T follicular helper cell (primary cell): ENCODE measurements around the gene IFNGR1.
"Not testable (repeated sequence)": the region's sequence is repeated elsewhere in the genome, so short reads cannot be mapped to it uniquely, and the experiment has no call there.

Experiments used
- DNase-seq: peaks from one replicate; pipeline ENCODE4 v3.0.0-alpha.2; 2020; ENCODE audit warnings: low read depth
- total RNA-seq, 2 experiments: gene quantifications; one replicate each; lab custom pipeline; 2026; lab: John Stamatoyannopoulos, UW

The IFNGR1 gene
- total RNA-seq = 30.5 to 66.2 reads per million in 2 experiments

GRCh38 chr6:137218917-137219663 lies at the start of gene IFNGR1:
Gene IFNGR1 (minus strand): TSS chr6:137219385. CDS start chr6:137219327, 58 bp downstream.
- DNase-seq = peak; percentile 92

GRCh38 chr6:137268911-137269310 lies 49.7 kb upstream of the IFNGR1 start:
- no peak for DNase-seq

DNA sequence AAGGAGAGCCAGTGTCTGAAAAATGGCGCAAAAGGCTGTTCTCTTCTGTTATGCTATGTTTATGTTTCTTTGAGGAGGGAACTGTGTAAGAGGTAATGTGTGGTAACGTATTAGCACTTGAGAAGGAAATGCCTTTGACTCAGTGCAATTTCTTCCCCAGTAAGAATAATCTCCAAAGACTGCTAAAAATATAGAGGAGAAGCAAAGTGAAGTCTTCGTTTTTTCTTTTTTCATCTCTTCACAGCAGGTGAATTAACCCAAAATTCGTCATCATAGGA lies 47.1 kb upstream of the IFNGR1 start:
- DNase-seq = no peak

- no peak for DNase-seq
Observed at GRCh38 chr6:137265561-137266308, 46.5 kb upstream of the IFNGR1 start.

GRCh38 chr6:137264311-137265075 lies 45.3 kb upstream of the IFNGR1 start:
- DNase-seq = no peak

GRCh38 chr6:137261761-137262160 lies 42.6 kb upstream of the IFNGR1 start:
- DNase-seq = no peak

DNA sequence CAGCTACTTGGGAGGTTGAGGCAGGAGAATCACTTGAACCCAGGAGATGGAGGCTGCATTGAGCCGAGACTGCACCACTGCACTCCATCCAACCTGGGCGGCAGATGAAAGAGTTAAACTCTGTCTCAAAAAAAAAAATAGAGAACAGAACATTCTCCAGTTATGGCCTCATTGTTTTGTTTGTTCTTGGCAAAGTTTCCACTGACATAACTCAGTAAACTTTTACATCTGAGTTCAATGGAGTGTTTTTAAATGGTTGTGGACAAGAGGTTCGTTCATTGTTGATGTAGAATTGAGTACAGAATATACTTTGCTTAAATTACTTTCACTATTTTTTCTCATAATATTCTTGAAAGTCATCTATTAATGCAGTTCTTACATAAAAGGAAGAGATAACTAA lies 42.2 kb upstream of the IFNGR1 start:
- no peak for DNase-seq

DNA sequence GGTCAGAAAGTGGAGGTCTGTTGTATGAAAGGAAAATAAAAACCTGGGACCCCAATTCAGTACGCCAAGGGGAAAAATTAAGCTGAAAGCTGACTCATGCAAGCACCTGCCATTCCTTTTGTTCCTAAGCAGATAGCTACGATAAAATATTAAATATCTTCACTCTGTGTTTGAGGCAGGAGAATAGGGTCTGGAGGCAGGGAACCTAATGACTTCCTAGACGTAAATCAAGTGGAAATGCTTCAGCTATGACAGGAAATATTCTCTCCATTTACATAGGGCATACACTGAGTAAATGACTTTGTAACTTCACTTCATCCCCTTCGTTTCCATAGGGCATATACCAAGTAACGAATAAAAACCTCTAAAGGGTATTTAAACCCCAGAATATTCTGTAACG lies 41.0 kb upstream of the IFNGR1 start:
- no peak for DNase-seq

DNA sequence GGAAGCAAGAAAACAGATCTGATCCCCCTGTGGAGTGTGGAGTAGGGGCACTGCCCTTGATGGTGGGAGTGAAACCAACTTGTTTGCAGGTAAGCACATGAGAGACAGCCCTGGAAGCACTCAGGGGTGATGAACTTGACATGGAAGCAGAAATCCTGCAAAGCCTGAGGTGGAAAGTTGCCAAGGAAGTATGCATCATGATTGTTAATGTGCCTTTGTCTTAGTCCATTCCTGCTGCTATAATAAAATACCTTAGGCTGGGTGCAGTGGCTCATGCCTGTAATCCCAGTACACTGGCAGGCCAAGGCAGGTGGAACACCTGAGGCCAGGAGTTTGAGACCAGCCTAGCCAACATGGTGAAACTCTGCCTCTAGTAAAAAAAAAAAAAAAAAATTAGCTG lies 40.2 kb upstream of the IFNGR1 start:
- DNase-seq = no peak

GRCh38 chr6:137258170-137258569 lies 39.0 kb upstream of the IFNGR1 start:
- DNase-seq = no peak

GRCh38 chr6:137256350-137257103 lies 37.3 kb upstream of the IFNGR1 start:
- no peak for DNase-seq

DNA sequence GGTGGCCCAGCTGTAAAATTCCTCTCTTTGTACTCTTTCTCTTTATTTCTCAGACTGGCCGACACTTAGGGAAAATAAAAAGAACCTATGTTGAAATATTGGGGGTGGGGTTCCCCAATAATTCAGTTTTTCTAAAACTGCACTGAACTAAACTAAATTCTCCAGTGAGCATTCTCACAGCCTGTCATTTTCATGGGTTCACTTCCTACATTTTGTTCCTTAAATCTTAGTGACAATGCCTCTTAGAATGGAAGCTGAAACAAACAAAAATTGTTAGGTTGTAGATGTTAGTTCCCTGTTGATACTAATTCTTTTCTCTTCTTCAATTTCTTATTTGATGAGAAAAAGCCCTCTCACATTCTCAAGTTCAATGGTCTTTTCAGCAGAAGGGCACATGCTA lies 35.8 kb upstream of the IFNGR1 start:
- no peak for DNase-seq

DNA sequence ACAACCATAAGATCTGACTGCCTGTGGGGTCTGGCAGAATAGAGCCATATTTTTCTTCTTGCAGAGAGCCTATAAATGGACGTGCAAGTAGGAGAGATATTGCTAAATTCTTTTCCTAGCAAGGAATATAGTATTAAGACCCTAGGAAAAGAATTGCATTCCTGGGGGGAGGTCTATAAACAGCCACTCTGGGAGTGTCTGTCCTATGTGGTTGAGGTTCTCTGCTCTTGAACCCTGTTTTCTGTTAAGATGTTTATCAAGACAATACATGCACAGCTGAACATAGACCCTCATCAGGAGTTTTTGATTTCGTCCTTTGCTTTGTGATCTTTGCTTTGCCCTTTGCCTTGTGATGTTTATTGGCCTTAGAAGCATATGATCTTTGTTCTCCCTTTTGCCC lies 35.2 kb upstream of the IFNGR1 start:
- DNase-seq = not testable (repeated sequence)

DNA sequence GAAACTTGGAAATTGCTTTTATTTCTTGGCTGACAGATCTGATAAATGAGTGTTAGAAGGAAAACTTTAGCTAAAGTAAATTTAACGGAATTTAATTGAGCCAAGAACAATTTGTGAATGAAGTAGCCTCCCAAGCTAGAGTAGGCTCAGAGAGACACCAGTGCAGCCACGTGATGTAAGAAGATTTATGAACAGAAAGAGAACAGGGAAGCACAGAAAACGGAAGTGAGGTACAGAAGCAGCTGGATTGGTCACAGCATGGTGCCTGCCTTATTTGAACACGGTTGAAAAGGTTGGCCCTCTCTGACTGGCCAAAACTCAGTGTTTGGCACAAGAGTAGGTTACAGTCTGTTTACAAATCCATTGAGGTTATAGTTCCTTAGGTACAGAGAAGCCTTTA lies 29.5 kb upstream of the IFNGR1 start:
- DNase-seq = no peak

- no peak for DNase-seq
Observed at GRCh38 chr6:137247724-137248123, 28.5 kb upstream of the IFNGR1 start.

DNA sequence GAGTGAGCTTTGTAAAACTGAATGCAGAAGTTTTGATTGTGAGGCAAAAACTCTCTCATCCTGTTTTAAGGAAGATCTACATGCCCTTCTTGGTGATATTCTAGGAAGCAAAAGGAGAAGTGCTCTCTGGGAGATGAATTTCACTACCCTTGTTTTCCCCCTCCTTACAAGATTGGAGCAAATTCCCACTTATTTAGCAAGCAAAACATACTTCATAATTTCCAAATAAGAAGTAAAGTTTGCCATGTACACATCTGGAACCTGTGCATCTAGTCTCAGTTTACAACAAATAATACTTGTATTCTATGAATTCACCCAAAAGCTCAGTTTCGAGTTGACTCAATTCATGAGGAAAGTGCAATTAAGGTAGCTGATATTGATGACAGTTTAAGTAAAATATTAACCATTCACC lies 27.6 kb upstream of the IFNGR1 start:
- DNase-seq = no peak

DNA sequence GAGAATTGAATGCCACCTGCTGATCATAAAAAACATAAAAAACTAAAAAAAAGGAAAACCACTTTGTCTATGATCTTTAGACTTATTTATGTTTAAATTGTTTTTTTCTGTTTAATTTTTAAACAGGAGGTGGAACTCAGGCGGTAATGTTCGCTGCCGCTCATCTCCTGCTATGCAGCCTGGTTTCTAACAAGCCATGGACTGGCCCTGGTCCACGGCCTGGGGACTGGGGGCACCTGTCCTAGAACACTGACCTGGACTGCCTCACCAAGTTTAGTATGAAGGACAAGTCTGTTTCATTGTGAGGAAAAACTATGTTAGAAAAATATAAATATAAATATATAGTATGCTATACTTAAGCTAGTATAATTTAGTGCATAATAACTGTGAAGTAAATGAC lies 27.0 kb upstream of the IFNGR1 start:
- DNase-seq = no peak

- DNase-seq = no peak
Observed at GRCh38 chr6:137241481-137242038, 22.4 kb upstream of the IFNGR1 start.

GRCh38 chr6:137240168-137240567 lies 21.0 kb upstream of the IFNGR1 start:
- no peak for DNase-seq

GRCh38 chr6:137237413-137238170 lies 18.4 kb upstream of the IFNGR1 start:
- DNase-seq = no peak
